HG03196 (cell line): ENCODE data around the gene RAD51B.
"Not testable (repeated sequence)": the region's sequence is repeated elsewhere in the genome, so short reads cannot be mapped to it uniquely, and the experiment has no call there.

ENCODE experiments used
- ATAC-seq: cut with Tn5 transposase; IDR thresholded peaks from one replicate; pipeline ENCODE4 v1.9.1; 2021; ENCODE audit not compliant: unreplicated experiment

RAD51B gene

DNA sequence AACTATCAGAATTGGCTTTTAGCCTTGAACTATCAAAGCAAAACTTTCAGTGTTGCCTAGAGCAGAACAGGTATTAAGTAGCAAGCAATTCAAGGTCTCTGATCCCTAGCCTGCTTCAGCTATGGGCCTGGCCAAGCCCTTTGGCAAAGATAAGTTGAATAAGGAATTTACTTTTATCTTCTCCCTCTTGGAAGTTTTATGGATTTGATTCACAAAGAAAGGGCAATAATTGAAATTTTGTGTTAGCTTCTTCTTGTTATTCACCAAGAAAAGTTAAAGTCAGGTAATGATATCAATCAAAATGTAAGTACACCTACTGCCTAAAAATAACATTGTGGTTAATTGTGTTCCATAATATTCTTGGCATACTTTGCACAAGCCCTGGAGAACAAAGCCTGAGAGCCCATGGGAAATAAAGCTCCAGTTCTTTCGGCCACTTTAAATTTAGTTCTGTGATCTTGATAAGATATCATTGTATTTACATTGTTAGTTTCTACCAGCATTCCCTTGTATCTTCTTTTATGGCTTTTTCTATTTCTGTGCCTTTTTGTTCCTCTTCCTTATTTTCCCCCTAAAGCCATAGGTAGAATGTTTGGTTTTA is 158.0 kb downstream of the RAD51B start:
- ATAC-seq, result no peak

DNA sequence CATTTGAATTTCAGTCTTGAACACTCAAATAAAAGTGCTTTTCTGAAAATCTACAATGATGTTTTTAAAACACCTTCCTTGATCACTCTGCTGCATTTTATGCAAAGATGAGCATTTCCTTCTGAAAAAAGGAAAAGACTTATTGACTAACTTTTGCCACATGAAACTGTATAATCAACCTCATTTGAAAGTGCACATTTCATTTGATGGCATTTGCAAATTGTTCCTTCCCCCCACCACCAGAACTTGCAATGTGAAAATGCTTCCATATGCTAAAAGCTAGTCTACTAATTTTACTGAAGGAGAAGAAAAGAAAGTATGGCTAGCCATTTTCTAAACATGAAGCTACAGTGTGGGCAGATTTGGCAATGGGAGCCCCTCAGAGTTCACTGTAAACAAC is 159.2 kb downstream of the RAD51B start:
- no peak for ATAC-seq

DNA sequence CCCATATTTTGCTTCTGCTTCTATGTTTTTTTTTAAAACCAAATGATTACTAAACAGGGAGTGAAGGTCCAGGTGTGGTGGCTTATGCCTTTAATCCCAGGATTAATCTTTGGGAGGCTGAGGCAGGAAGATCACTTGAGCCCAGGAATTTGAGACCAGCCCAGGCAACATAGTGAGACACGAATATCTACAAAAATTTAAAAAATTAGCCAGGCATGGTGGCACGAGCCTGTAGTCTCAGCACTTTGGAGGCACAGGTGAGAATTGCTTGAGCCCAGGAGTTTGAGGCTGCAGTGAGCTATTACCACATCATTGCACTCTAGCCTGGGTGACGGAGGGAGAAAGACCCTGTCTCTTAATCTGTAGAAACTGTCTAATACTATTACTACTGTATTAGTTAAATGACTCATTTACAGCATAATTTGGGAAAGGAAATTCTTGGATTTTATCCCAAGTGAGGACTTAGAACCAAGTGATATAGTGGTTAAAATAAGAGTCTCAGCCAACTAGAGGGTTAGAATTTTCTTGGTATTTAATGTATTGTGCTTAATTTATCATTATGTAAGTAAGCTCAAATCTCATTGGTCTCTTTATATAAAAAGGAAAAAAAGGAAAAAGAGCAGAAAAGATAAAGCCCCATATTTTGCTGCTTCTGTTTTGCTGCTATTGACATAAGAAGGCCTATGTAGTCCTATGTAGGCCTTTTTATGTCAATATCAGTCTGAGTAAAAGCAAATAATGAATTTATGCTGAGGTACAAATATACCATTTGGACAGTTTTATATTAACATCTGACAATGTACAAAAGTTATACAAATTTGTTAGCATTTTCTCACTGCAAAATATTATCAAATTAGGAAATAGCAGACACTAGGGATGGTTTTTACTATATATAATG is 163.4 kb downstream of the RAD51B start:
- no peak for ATAC-seq

DNA sequence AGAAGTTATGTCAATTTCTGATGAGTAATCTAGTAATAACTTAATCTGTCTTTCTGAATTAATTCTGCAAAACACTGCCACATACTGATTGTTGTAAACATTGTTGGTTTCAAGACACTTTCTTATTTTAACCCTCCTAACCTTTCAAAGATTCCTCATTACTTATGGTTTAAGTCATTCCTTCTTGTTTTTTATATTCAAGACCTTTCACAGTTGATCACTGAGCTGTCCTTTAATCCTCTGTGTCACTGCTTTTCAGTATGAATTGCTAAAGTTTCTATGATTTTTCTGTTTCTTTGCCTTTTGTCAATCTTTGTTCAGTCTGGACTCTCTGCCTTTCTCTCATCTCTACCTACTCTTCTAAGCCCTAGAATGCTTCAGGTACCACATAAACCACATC is 164.7 kb downstream of the RAD51B start:
- no peak for ATAC-seq

DNA sequence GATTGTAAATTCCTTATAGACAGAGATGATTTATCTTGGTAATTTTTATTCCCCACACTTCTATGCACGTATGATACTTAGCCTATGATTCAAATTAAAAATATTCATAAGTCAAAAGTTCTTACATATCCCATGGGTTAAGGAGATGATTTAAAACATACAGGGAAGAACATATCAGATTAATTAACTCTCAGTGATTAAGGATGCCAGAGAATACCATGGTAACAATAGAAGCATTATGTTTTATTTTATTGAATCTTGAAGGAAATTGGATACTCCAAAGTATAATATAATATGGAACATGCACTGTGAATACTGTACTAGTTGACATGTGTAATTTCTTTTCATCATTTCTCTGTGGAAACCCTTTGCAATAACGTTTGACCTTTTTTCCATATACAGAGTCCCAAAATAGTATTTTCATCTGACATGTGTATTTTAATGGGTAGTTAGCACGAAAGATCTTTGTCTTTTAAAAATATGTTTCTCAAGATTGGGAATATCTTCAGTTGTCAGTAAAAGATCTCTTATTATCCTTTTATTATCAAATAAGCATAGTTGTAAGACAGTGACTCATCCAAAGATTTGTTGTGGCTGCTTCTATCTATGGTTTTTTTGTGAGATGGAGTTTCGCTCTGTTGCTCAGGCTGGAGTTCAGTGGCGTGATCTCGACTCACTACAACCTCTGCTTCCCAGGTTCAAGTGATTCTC is 166.7 kb downstream of the RAD51B start:
- ATAC-seq, result no peak

DNA sequence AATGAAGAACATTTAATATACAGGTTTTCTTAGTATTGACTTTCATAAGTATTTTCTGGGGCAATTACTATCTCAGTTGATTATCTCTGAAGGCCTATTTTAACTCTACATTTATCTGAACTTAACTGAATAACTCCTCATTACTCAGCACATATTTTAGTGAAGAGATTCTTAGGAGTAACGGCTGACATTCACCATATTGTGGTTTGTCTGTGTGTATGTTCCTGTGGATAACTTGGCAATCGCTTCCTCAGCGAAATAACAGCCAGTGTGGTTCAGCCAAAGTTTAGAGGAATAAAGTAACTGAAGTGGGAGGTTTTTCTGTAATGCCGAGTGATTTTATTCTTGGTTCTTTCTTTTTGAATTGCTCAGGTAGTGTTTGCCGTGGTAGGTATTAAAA is 168.0 kb downstream of the RAD51B start:
- no peak for ATAC-seq

DNA sequence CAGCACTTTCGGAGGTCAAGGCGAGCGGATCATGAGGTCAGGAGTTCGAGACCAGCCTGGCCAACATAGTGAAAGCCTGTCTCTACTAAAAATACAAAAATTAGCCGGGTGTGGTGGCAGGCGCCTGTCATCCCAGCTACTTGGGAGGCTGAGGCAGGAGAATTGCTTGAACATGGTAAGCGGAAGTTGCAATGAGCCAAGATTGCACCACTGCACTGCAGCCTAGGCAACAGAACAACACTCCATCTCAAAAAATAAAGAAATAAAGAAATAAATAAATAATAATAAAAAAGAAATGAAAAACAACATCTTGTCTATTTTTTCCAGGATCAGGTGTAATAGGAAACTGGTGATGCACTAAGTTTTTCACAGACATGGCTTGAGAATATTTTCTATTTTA is 168.6 kb downstream of the RAD51B start:
- ATAC-seq, result not testable (repeated sequence)

DNA sequence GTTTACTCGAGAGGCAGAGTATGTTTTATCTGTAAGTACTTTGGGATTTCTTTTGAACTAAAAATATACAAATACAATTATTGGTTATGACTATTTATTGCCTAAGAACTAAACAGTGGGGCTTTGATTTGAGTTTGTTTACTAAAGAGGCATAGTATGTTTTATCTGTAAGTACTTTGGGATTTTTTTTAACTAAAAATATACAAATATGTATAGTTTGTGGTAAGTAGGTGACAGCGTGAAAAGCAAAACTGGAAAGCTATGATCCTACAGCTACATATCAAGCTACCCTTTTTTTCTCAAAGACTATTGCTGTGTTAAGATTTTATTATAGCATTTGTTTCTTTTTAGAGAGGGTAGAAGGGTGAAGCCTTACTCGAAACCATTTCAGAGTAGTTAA is 171.0 kb downstream of the RAD51B start:
- ATAC-seq, result no peak

DNA sequence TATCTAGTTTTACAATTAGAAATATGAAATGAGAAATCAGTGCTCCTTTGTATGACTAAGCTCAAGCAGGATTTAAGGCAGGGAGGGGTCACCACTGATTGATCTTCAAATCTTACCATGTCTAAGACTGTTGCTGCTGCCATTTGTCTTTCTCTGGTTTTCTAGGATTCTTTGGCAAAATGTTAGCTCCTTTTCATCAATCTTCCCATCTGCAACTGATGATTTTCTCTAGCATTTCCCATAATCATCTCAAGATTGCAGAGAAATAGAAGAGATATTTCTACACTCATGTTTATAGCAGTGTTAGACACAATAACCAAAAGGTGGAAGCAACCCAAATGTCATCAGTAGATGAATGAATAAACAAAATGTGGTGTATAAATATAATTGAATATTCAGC is 175.0 kb downstream of the RAD51B start:
- ATAC-seq, result no peak

DNA sequence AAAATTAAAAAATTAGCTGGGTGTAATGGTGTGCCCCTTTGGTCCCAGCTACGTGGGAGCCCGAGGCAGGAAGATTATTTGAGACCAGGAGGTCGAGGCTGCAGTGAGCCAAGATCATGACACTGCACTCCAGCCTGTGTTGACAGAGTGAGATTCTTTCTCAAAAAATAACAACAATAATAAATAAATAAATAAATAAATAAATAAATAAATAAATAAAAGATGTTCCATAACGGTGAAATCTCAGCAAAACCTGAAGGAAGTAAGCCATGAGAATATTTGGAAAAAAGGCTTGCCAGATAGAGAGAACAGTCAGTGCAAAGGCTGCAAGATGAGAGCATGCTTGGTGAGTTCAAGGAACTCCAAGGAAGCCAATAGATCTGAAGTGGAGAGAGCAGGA is 176.7 kb downstream of the RAD51B start:
- ATAC-seq, result no peak

DNA sequence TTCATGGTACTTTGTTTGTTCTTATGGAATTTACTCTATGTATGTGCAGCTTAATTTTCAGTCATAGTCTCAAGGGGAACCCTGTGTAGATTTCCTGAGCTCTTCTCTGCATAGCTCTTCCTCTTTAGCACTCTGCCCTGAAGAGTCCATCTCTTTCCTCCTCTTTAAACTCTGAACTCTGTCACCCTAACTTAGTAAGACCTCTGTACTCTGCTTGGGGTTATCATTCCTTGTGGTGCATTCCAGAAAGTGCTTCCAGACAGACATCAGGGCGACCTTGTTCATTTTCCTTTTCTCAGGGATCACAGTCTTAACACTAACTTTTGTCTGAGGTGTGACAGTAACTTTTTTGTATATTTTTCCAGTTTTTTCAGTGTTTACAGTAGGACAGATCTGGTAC is 179.3 kb downstream of the RAD51B start:
- no peak for ATAC-seq

DNA sequence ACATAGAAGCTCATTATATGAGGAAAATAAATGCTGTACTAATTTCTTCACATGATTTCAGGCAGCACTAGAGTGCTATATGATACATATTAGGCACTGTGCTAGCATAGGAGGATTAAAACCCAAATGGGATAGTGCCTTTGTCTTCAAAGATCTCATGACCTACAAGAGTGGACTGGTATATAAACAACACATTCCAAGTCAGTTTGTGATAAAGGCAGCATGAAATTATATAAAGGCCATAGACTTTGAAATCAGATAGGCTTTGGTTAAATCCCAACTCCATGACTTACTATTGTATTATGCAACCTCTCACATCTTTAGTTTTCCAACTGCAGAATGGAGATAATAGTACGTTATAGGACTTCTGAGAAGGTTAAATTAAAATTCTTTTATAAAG is 179.7 kb downstream of the RAD51B start:
- ATAC-seq, result no peak

DNA sequence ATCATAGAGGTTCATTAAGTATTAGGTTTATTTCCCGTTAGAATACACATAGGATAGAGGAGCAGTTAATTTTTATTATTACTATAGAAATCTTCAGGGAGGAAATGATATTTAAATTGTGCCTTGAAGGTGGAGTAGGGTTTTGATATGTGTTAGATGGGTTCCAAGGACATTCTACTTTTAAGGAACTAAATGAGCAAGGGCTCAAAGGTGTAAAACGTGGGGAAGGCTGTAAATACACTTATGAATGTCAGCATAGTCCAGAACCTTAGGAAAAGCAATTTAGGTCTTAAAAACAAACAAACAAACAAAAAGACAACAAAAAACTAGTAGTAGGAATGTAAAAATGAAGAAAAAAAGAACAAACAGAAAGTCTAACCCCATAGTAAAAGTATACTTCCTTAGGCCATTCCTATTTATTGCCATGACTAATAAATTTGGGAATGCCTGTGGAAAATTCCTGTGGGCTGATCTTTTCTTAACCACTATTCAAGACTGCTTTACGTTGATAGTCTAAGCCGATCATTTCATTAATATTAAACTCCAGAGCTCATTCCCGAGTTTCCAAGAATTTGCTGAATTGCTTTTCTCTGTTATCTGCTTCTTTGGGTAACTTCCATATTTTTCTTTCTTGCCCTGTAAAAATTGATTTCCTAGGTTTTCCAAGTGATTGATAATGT is 180.3 kb downstream of the RAD51B start:
- ATAC-seq, result no peak

DNA sequence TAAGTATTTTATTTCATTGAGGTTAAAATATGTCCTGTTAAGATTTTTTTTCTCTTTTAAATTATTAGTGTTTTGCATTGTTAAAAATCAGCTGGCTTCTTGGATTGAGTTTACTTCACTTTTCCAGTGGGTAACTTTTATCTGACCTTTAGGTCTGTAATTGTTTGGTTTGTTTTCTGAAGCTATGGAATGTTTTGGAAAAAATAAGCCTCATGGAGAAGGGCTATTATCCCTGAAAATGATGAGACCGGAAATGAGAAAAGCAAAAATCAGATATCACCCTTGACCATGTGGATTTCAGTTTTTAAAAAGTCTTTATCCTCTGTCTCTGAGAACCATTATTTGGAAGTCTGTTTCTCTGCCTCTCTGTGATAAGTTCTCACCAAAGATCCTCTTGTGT is 180.9 kb downstream of the RAD51B start:
- ATAC-seq, result no peak

DNA sequence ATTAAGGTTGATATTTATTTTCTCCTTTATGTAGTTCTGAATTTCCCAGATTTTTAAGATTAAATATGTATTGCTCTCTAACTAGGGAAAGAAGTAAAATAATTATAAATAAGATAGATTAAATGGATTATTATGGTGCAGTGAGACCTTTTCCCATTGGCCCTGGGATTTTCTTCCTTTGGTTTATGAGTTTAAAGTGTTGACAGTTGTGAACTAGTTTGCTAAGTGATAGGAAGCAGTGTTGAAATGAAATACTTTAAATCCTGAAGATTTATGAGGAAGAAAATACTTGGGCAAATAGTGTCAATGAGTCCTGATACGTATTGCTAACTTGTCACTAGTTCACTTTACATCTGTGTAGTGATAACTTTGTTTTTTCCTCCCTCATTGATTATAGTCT is 188.9 kb downstream of the RAD51B start:
- ATAC-seq, result no peak

DNA sequence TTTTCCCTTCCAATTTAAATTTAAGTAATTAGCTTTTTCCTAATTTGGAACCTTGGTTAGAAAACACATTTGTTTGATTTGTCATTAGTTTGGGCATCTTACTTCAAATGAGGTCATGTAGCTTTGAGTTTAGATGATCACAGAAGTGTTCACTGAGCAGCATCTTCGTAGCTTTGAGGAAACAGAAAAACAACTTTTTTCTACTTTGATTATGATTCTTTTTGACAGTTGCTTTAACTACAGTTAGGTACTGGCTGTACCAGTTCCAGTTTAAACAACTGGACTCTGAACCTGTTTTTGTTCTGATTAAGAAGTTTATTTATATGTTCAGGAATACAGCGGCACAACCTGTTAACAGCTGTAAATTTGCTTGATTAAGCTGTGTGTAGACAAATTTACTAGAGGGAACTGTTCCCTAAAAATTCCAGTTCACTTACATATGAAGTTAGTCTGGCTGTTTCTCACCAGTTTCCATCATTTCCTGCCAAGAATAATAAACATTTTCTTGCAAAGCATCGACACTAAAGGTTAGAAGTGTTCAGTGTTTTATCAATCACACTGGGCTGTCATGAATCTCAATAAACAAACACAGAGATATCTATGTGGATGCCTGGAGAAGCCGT is 191.9 kb downstream of the RAD51B start:
- no peak for ATAC-seq

DNA sequence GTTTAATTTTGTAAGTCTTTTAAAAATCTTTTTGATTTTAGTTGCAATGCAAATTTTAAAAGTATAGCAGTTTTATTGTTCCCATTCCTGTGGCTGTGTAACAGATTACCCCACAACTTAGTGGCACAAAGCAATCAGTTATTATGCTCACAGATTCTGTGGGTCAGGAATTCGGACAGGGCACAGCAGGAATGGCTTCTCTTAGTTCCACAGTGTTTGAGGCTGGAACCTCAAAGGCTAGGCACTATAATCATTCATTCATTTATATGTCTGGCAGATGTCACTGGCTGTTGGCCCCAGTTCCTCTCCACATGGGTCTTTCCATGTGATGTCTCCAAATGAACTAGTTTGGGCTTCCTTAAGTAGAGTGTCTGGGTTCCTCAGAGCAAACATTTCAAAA is 193.3 kb downstream of the RAD51B start:
- ATAC-seq, result no peak

DNA sequence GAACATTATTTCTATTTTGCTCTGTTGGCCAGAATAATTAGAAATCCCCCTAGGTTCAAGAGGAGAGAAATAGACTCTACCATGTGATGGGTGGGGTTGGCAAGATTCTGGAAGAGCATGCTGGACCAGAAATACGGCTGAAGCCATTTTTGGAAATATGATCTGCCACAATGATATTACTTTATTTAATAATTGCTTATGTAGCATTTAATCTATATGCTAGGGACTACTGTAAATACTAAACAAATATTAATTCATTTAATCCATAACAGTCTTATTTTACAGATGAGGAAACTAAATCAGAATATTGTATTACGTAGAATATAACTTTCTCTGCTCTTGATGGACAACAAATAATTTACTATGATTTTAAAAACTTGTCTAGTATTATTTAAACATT is 193.7 kb downstream of the RAD51B start:
- no peak for ATAC-seq

DNA sequence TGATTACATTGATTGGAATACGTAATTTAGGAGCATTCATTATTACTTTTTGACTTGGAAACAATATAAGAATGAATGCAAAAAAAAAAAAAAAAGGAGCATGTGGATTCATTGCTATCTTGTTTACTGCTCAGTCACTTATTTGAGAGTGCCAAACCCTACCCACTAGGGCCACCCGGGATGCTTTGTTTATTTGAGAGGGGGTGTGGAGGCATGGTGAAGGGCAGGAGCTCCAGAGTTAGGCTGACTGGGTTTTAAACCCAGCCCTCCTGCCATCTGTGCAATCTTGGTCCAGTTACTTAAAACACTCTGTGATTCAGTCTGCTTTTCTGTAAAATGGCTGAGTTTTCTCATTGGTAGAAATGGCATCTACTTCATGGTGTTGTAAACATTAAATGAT is 195.2 kb downstream of the RAD51B start:
- no peak for ATAC-seq

DNA sequence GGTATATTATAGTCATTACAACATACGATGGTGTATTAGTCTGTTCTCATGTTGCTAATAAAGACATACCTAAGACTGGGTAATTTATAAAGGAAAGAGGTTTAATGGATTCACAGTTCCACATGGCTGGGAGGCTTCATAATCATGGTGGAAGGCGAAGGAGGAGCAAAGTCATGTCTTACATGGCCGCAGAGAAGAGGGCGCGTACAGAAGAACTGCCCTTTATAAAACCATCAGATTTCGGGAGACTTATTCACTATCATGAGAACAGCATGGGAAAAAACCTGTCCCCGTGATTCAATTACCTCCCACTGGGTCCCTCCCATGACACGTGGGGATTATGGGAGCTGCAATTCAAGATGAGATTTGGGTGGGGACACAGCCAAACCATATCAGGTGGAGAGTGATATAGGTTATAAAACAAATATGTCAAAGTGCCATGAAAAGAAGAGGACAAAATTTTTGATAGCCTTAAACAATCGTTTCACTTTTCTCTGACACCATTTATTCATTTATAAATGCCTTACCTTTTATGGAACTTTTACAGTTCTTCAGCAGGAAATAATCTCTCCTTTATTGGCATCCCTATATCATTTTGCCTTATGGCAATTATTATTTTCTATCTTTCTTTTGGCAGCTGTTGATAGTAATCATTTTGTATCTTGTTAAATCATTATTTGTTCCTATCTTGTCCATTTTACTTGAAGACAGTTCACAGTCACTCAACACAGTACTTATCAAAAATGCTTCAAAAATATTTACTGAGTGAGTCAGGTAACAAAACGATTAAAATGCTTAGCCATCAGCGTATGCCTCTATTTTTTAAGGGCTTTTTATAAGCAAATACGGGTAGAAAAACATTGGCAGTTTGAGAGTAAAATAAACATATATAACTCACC is 196.0 kb downstream of the RAD51B start:
- no peak for ATAC-seq
